Endothelial cell of umbilical vein (primary cell): ENCODE measurements around the gene BMX.

Experiments used
- EZH2 ChIP-seq: IDR thresholded peaks from 2 replicates; pipeline ENCODE4 v1.6.1; 2012; ENCODE audit warnings: borderline replicate concordance, low read depth, mild to moderate bottlenecking, moderate library complexity, low read length, inconsistent platforms; ENCODE audit not compliant: severe bottlenecking
- FOS ChIP-seq: IDR thresholded peaks from 2 replicates; pipeline ENCODE4 v1.6.1; 2011; ENCODE audit warnings: mild to moderate bottlenecking, low read length, moderate library complexity, borderline replicate concordance; ENCODE audit not compliant: insufficient read depth
- JUN ChIP-seq: IDR thresholded peaks from 2 replicates; pipeline ENCODE4 v1.6.1; 2011; ENCODE audit warnings: borderline replicate concordance, low read depth; ENCODE audit not compliant: insufficient read length, insufficient read depth
- MYC ChIP-seq: IDR thresholded peaks from one replicate; pipeline ENCODE4 v1.6.1; 2011; ENCODE audit warnings: mild to moderate bottlenecking, low read depth, low read length
- POLR2A ChIP-seq: IDR thresholded peaks from 2 replicates; pipeline ENCODE4 v1.6.1; 2012; ENCODE audit warnings: low read depth, mild to moderate bottlenecking, control low read depth, low read length
- POLR2AphosphoS5 ChIP-seq: IDR thresholded peaks from 2 replicates; pipeline ENCODE4 v1.6.1; 2012; ENCODE audit warnings: low read depth, mild to moderate bottlenecking, control low read depth, low read length, moderate library complexity; ENCODE audit not compliant: insufficient read depth
- TF ChIP-seq, protein P1 (sequence below), 2 donors: IDR thresholded peaks; 1 replicate in 1 of 2; 2 replicates in 1 of 2; pipeline ENCODE4 v1.5.1; 2011; ENCODE audit warnings: low read length in 2 of 2, mild to moderate bottlenecking in 2 of 2, moderate library complexity in 2 of 2, control low read depth in 1 of 2, inconsistent platforms in 1 of 2, low read depth in 1 of 2; ENCODE audit not compliant: insufficient read depth in 1 of 2; ENCODE audit errors: extremely low read depth in 1 of 2
- TF ChIP-seq, protein P2 (sequence below): IDR thresholded peaks from 2 replicates; pipeline ENCODE4 v1.6.1; 2011; ENCODE audit not compliant: insufficient read depth, insufficient read length

DNA sequence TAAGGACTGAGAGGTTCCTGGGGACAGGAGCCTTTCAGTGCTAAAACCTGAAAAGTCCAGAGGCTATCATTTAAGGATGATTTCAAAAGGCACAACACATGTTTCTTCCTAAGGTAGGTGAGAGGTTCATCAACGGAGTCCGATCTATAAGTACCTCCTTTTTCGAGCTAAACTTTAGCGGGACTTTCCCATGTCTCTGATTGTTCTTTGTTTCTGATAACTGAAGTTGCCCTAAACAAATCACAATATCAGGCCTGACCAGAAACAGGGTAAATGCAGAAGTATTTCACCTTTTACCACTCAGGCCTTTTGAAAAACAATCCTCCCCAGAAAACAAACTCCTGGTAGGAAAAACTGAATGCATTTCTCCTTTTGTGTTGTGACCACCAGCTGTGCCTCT lies 25.1 kb upstream of the BMX start:
- TF ChIP-seq, protein P1, sequence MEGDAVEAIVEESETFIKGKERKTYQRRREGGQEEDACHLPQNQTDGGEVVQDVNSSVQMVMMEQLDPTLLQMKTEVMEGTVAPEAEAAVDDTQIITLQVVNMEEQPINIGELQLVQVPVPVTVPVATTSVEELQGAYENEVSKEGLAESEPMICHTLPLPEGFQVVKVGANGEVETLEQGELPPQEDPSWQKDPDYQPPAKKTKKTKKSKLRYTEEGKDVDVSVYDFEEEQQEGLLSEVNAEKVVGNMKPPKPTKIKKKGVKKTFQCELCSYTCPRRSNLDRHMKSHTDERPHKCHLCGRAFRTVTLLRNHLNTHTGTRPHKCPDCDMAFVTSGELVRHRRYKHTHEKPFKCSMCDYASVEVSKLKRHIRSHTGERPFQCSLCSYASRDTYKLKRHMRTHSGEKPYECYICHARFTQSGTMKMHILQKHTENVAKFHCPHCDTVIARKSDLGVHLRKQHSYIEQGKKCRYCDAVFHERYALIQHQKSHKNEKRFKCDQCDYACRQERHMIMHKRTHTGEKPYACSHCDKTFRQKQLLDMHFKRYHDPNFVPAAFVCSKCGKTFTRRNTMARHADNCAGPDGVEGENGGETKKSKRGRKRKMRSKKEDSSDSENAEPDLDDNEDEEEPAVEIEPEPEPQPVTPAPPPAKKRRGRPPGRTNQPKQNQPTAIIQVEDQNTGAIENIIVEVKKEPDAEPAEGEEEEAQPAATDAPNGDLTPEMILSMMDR (IDR thresholded peaks at IDR 0.05; ENCODE audit: extremely low read depth in 1 of 2, insufficient read depth in 1 of 2, low read depth in 1 of 2, low read length in 2 of 2): no peak
- TF ChIP-seq POLR2AphosphoS5 (no peak), POLR2A (no peak), EZH2 (no peak), JUN (no peak), FOS (no peak), MYC (no peak)
- TF ChIP-seq, protein P2, sequence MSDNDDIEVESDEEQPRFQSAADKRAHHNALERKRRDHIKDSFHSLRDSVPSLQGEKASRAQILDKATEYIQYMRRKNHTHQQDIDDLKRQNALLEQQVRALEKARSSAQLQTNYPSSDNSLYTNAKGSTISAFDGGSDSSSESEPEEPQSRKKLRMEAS: no peak
